Prostate gland (tissue), 2 donors: ENCODE data around the gene BCL2L14.

Source experiments
- POLR2A ChIP-seq: fragments of 450-650 bp; IDR thresholded peaks from one replicate; pipeline ENCODE4 v1.6.1; 2016; ENCODE audit warnings: antibody characterized with exemption, mild to moderate bottlenecking
- POLR2AphosphoS5 ChIP-seq: sonication (generic); formaldehyde crosslinking; IDR thresholded peaks from one replicate; pipeline ENCODE4 v1.6.1; 2017; ENCODE audit warnings: antibody characterized with exemption
- TF ChIP-seq, protein P1 (sequence below), 4 experiments: fragments of 200-600 bp in 2 of 4; fragments of 450-650 bp in 2 of 4; sonication (generic) in 2 of 4; IDR thresholded peaks; 1 replicate in 3 of 4; 2 replicates in 1 of 4; pipeline ENCODE4 v1.5.1; 2016 to 2019; ENCODE audit warnings: antibody characterized with exemption in 4 of 4, mild to moderate bottlenecking in 2 of 4, moderate library complexity in 2 of 4

DNA sequence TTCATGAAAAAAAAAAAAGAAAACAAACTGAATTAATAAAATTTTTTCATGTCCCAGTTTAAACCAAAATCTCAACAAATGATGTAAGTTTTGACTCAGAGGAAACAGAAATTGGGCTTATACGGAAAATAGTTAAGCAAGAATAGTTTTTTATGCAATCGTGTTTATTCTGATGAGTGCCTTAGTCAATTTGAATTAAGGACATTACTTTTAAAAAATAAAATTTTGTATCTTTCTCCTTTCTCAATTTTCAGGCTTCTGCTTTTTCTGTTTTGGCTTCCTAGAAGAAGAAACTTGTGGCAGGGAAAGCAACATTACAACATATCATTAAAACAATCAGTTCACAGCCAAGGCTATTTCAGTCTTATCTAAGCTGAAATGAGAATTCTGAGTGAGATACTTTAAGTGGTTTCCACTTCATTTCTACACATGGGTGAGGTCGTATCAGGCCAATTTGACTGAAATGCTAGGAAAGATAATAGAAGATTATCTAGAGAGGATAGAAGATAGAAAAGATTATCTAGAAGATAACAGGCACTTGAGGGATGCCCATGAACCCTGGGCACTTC lies 52.4 kb downstream of the BCL2L14 start:
- TF ChIP-seq, protein P1, sequence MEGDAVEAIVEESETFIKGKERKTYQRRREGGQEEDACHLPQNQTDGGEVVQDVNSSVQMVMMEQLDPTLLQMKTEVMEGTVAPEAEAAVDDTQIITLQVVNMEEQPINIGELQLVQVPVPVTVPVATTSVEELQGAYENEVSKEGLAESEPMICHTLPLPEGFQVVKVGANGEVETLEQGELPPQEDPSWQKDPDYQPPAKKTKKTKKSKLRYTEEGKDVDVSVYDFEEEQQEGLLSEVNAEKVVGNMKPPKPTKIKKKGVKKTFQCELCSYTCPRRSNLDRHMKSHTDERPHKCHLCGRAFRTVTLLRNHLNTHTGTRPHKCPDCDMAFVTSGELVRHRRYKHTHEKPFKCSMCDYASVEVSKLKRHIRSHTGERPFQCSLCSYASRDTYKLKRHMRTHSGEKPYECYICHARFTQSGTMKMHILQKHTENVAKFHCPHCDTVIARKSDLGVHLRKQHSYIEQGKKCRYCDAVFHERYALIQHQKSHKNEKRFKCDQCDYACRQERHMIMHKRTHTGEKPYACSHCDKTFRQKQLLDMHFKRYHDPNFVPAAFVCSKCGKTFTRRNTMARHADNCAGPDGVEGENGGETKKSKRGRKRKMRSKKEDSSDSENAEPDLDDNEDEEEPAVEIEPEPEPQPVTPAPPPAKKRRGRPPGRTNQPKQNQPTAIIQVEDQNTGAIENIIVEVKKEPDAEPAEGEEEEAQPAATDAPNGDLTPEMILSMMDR (IDR thresholded peaks at IDR 0.05), result no peak
- TF ChIP-seq POLR2A, result no peak
- TF ChIP-seq POLR2AphosphoS5, result no peak
